Measurements from ENCODE around the gene MTERF2. TPM values are rescaled to one million over a fixed set of nuclear protein-coding genes. Genes with fewer than 3 reads are reported as not detected.

Gene MTERF2
- total RNA-seq, 1 donor, result 5.2 TPM

- no peak for TF ChIP-seq CTCF (IDR thresholded peaks at IDR 0.05; ENCODE audit: insufficient read depth, low read length)
- H3K4me3 ChIP-seq (ENCODE audit: low read depth, low read length), result no peak overlapping the region
- DNase-seq (ENCODE audit: low read depth), result no peak
These were observed 44.2 kb downstream of the MTERF2 start for GRCh38 chr12:106942775-106943174.

GRCh38 chr12:106941481-106942156 lies 45.3 kb downstream of the MTERF2 start:
- H3K4me3 ChIP-seq (ENCODE audit: low read depth, low read length), result no peak overlapping the region
- DNase-seq (ENCODE audit: low read depth), result no peak
- no peak for TF ChIP-seq CTCF (IDR thresholded peaks at IDR 0.05; ENCODE audit: insufficient read depth, low read length)

GRCh38 chr12:106934277-106934676 lies 52.7 kb downstream of the MTERF2 start:
- TF ChIP-seq CTCF (IDR thresholded peaks at IDR 0.05; ENCODE audit: insufficient read depth, low read length), result no peak
- no peak overlapping the region for H3K4me3 ChIP-seq (ENCODE audit: low read depth, low read length)
- no peak for DNase-seq (ENCODE audit: low read depth)

Other genes starting within 250 kb of the MTERF2 start
- gene RIC8B, start 212.5 kb downstream of the MTERF2 start, total RNA-seq (ENCODE audit: low replicate concordance), result 5.5 and 15.0 TPM in 2 replicates
- 136 and 138 TPM in 2 replicates for gene TMEM263, start 31.2 kb downstream of the MTERF2 start, total RNA-seq (ENCODE audit: low replicate concordance)
- 16.1 and 19.2 TPM in 2 replicates for gene CRY1, start 106.4 kb upstream of the MTERF2 start, total RNA-seq (ENCODE audit: low replicate concordance)

All from fibroblast of the aortic adventitia (primary cell).